GM12865 (cell line): ENCODE results near the gene PEX14.

Experiments
- DNase-seq: peaks from one replicate; pipeline ENCODE4 v3.0.0; 2010; ENCODE audit warnings: low read depth
- H3K4me3 ChIP-seq: 2 replicates; pipeline ENCODE4 v1.5.1; 2011; ENCODE audit warnings: mild to moderate bottlenecking, low read depth, low read length, control low read depth
- TF ChIP-seq, protein P1 (sequence below): IDR thresholded peaks from 2 replicates; pipeline ENCODE4 v1.5.1; 2011; ENCODE audit warnings: low read length, control low read depth, low read depth, inconsistent platforms; ENCODE audit not compliant: insufficient read depth; ENCODE audit errors: missing control alignments

PEX14 gene

DNA sequence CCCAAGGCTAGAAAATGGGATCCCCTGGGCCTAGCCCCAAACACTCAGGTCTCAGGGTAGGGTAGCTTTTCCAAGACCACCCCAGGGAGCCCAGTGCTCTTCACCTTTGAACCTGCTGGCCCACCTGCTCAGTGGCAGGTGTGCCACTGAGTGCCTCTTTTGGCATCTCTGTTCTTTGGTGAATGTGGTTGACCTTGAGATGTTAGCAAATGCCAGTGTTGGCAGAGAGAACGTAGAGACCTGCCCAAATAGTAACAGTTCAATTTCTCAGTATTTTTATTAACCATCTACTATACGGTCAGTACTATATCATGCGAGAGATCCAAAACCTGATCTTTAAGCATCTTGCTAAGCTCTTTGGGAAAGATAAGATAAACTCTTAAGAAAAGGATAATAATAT lies 128.2 kb downstream of the PEX14 start:
- TF ChIP-seq, protein P1, sequence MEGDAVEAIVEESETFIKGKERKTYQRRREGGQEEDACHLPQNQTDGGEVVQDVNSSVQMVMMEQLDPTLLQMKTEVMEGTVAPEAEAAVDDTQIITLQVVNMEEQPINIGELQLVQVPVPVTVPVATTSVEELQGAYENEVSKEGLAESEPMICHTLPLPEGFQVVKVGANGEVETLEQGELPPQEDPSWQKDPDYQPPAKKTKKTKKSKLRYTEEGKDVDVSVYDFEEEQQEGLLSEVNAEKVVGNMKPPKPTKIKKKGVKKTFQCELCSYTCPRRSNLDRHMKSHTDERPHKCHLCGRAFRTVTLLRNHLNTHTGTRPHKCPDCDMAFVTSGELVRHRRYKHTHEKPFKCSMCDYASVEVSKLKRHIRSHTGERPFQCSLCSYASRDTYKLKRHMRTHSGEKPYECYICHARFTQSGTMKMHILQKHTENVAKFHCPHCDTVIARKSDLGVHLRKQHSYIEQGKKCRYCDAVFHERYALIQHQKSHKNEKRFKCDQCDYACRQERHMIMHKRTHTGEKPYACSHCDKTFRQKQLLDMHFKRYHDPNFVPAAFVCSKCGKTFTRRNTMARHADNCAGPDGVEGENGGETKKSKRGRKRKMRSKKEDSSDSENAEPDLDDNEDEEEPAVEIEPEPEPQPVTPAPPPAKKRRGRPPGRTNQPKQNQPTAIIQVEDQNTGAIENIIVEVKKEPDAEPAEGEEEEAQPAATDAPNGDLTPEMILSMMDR = no peak
- no peak for DNase-seq
- no peak overlapping the region for H3K4me3 ChIP-seq

DNA sequence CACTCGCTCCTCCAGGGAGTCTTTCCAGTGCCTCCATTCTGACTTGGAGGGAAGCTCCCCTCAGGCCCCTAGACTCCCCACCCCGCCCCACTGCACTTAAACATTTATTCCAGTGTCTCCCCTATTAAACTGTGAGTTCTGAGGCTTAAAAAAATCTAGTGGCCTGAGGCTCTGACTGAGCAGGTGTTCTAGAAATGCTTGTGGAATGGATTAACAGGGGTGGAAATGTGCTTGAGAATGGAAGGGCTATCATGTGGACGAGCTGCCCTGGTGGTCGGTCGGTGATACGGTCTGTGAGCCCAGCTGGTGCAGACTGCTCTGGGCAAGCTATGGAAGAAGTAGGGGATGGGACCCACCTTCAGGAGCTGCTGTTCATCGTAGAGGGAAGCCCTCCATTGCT lies 130.2 kb downstream of the PEX14 start:
- H3K4me3 ChIP-seq = no peak overlapping the region
- TF ChIP-seq, protein P1 = no peak
- DNase-seq = no peak

DNA sequence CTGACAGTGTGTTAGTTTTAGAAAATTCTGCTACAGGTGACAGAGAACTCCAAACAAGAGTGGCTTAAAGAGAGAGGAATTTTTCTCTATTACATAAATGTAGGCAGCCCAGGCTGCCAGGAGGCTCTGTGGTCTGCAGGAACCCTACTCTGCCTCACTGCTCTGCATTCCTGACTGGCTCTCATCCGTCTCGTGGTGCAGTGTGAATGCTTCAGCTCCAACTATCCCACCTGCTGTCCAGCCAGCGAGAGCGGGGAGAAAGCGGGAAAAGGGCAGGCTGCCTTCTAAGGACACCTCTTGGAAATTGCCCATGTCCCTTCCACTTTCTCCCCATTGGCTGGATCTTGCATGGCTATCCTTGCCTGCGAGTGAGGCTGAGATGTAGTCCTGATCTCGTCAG lies 131.3 kb downstream of the PEX14 start:
- no peak for DNase-seq
- H3K4me3 ChIP-seq = no peak overlapping the region
- TF ChIP-seq, protein P1 = no peak

DNA sequence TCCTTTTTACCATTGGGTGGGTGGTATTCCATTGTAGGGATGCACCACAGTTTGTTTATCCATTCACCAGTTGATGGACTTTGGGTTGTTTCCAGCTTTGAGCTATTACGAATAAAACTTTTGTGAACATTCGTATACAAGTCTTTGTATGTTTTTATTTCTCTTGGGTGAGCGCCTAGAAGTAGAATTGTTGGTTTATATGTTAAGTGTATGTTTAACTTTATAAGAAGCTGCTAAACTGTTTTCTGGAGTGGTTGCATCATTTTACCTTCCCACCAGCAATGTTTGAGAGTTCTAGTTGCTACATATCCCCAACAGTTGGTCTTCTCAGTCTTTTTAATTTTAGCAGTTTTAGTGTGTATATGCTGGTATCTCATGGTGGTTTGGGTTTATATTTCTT lies 132.5 kb downstream of the PEX14 start:
- DNase-seq = no peak
- H3K4me3 ChIP-seq = no peak overlapping the region
- TF ChIP-seq, protein P1 = no peak

DNA sequence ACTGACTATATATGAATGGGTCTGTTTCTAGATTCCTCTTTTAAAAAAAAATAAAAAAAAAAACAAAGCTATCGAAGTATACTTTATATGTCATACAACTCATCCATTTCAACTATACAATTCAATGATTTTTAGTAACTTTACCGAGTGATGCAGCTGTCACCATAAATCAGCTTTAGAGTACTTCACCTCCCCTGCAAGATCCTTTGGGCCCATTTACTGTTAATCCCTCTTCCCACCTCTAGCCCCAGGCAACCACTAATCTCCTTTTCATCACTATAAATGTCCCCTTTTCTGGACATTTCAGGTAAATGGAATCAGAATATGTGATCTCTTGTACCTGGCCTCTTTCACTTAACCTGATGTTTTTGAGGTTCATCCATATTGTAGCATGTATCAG lies 133.9 kb downstream of the PEX14 start:
- TF ChIP-seq, protein P1 = no peak
- no peak for DNase-seq

DNA sequence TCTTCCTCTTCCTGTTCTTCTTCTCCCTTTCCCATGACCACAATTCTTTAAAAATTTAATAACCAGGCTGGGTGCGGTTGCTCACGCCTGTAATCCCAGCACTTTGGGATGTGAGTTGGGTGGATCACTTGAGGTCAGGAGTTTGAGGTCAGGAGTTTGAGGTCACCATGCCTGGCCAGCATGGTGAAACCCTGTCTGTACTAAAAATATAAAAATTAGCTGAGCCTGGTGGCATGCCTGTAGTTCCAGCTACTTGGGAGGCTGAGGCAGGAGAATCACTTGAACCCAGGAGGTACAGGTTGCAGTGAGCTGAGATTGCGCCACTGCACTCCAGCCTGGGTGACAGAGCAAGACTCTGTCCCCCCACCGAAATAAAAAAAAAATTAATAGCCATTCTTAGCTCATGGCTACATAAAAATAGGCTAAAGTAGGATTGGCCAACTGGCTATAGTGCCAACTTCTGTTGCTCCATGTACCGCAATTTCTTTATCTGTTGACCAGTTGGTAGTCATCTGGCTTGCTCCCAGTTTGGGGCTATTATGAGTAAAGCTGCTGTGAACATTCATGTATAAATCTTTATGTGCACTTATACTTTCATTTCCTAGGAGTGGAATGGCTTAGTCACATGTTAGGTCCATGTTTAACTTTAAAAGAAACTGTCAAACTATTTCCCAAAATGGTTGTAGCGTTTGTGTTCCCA lies 136.3 kb downstream of the PEX14 start:
- H3K4me3 ChIP-seq = no peak overlapping the region
- no peak for DNase-seq
- TF ChIP-seq, protein P1 = no peak

More for the DNA sequence above, 133.9 kb downstream of the PEX14 start:
- no peak overlapping the region for H3K4me3 ChIP-seq
